Embryonic facial prominence (tissue), 1 donor: Measurements from ENCODE around the gene UBE2QL1.

Experiments
- DNase-seq: peaks from one replicate; pipeline ENCODE4 v3.0.0-alpha.2; 2016; ENCODE audit errors: extremely low spot score

Gene UBE2QL1

GRCh38 chr5:6448622-6449464 lies at the start of gene UBE2QL1:
TSS of gene UBE2QL1 (plus strand) at chr5:6448859. CDS start at chr5:6448894, 35 bp downstream.
- DNase-seq = no peak

GRCh38 chr5:6399980-6400910 lies 48.4 kb upstream of the UBE2QL1 start:
- DNase-seq = no peak

- DNase-seq = no peak
These were observed 47.2 kb upstream of the UBE2QL1 start for GRCh38 chr5:6401410-6401809.

- no peak for DNase-seq
These were observed 45.7 kb upstream of the UBE2QL1 start for GRCh38 chr5:6402939-6403338.

GRCh38 chr5:6403416-6403815 lies 45.2 kb upstream of the UBE2QL1 start:
- no peak for DNase-seq

GRCh38 chr5:6404129-6404528 lies 44.5 kb upstream of the UBE2QL1 start:
- no peak for DNase-seq

- DNase-seq = no peak
These were observed 43.1 kb upstream of the UBE2QL1 start for GRCh38 chr5:6405591-6405990.

- DNase-seq = no peak
These were observed 41.0 kb upstream of the UBE2QL1 start for GRCh38 chr5:6407558-6408259.

- no peak for DNase-seq
These were observed 40.4 kb upstream of the UBE2QL1 start for GRCh38 chr5:6408260-6408596.

GRCh38 chr5:6408627-6409446 lies 39.8 kb upstream of the UBE2QL1 start:
- no peak for DNase-seq

- no peak for DNase-seq
These were observed 38.2 kb upstream of the UBE2QL1 start for GRCh38 chr5:6410421-6410820.

- no peak for DNase-seq
These were observed 37.5 kb upstream of the UBE2QL1 start for GRCh38 chr5:6411141-6411540.

- no peak for DNase-seq
These were observed 35.8 kb upstream of the UBE2QL1 start for GRCh38 chr5:6412811-6413210.

- no peak for DNase-seq
These were observed 31.0 kb upstream of the UBE2QL1 start for GRCh38 chr5:6417657-6418056.

- no peak for DNase-seq
These were observed 29.9 kb upstream of the UBE2QL1 start for GRCh38 chr5:6418679-6419276.

GRCh38 chr5:6419340-6419852 lies 29.3 kb upstream of the UBE2QL1 start:
- no peak for DNase-seq

GRCh38 chr5:6423327-6424109 lies 25.1 kb upstream of the UBE2QL1 start:
- no peak for DNase-seq

GRCh38 chr5:6424110-6424659 lies 24.5 kb upstream of the UBE2QL1 start:
- no peak for DNase-seq

GRCh38 chr5:6424700-6425099 lies 24.0 kb upstream of the UBE2QL1 start:
- DNase-seq = no peak

GRCh38 chr5:6427694-6428093 lies 21.0 kb upstream of the UBE2QL1 start:
- DNase-seq = no peak
